Erythroblast (primary cell): ENCODE data around the gene ATG9B.

Experiments used
- DNase-seq, 2 experiments: peaks; one replicate each; lab custom pipeline; 2025; lab: John Stamatoyannopoulos, UW
- GATA1 ChIP-seq: IDR thresholded peaks from 2 replicates; pipeline ENCODE4 v1.6.1; 2011; ENCODE audit warnings: low read depth, mild to moderate bottlenecking, control low read depth, low read length, moderate library complexity
- POLR2A ChIP-seq: IDR thresholded peaks from 2 replicates; pipeline ENCODE4 v1.6.1; 2011; ENCODE audit warnings: mild to moderate bottlenecking, low read length

Gene ATG9B

GRCh38 chr7:151062399-151063211 lies 38.3 kb upstream of the ATG9B start:
- peak; percentile 36 to 44 for DNase-seq
- no peak for TF ChIP-seq POLR2A
- no peak for TF ChIP-seq GATA1

- no peak for DNase-seq
- TF ChIP-seq GATA1: no peak
- no peak for TF ChIP-seq POLR2A
These were observed 37.8 kb upstream of the ATG9B start for GRCh38 chr7:151062111-151062398.

GRCh38 chr7:151061213-151062110 lies 37.2 kb upstream of the ATG9B start:
- no peak for DNase-seq
- TF ChIP-seq POLR2A: no peak
- no peak for TF ChIP-seq GATA1

GRCh38 chr7:151060416-151061212 lies 36.3 kb upstream of the ATG9B start:
- TF ChIP-seq POLR2A: peak; percentile 46
- TF ChIP-seq GATA1: no peak

GRCh38 chr7:151060113-151060415 lies 35.8 kb upstream of the ATG9B start:
- DNase-seq: no peak

More at GRCh38 chr7:151060416-151061212, 36.3 kb upstream of the ATG9B start:
- peak; percentile 34 to 38 for DNase-seq

GRCh38 chr7:151059367-151060112 lies 35.2 kb upstream of the ATG9B start, which contains the start of gene SLC4A2:
Gene SLC4A2, plus strand, starts transcription at chr7:151059589. Its CDS starts 2,399 bp downstream, at chr7:151061988.
- DNase-seq: peak; percentile 76 to 82

More at GRCh38 chr7:151060113-151060415, 35.8 kb upstream of the ATG9B start:
- no peak for TF ChIP-seq POLR2A
- no peak for TF ChIP-seq GATA1

GRCh38 chr7:151058781-151059366 lies 34.6 kb upstream of the ATG9B start:
- no peak for TF ChIP-seq GATA1
- no peak for TF ChIP-seq POLR2A
- peak; percentile 50 to 65 for DNase-seq

More at GRCh38 chr7:151059367-151060112, 35.2 kb upstream of the ATG9B start, which contains the start of gene SLC4A2:
- no peak for TF ChIP-seq GATA1
- TF ChIP-seq POLR2A: peak; percentile 53

- peak; percentile 98 to 99 for DNase-seq
These were observed 33.9 kb upstream of the ATG9B start for GRCh38 chr7:151057989-151058780.

GRCh38 chr7:151057506-151057988 lies 33.3 kb upstream of the ATG9B start, which contains the start of gene CDK5:
Gene CDK5, minus strand, starts transcription at chr7:151057897. Its CDS starts 49 bp downstream, at chr7:151057848.
- TF ChIP-seq POLR2A (no peak), GATA1 (no peak)
- DNase-seq: no peak

More at GRCh38 chr7:151057989-151058780, 33.9 kb upstream of the ATG9B start:
- TF ChIP-seq POLR2A: peak; percentile 78
- TF ChIP-seq GATA1: no peak

- DNase-seq: no peak
- TF ChIP-seq GATA1: no peak
- no peak for TF ChIP-seq POLR2A
These were observed 32.6 kb upstream of the ATG9B start for GRCh38 chr7:151056666-151057505.

GRCh38 chr7:151056283-151056665 lies 32.0 kb upstream of the ATG9B start:
- no peak for DNase-seq
- TF ChIP-seq POLR2A: no peak
- no peak for TF ChIP-seq GATA1
